ENCODE results near the gene CAV1.

The CAV1 gene

GRCh38 chr7:116532102-116532688 is 7.4 kb downstream of the CAV1 start:
- H3K4me3 ChIP-seq (ENCODE audit: low read depth, low read length) = no peak overlapping the region
- TF ChIP-seq, protein P1, sequence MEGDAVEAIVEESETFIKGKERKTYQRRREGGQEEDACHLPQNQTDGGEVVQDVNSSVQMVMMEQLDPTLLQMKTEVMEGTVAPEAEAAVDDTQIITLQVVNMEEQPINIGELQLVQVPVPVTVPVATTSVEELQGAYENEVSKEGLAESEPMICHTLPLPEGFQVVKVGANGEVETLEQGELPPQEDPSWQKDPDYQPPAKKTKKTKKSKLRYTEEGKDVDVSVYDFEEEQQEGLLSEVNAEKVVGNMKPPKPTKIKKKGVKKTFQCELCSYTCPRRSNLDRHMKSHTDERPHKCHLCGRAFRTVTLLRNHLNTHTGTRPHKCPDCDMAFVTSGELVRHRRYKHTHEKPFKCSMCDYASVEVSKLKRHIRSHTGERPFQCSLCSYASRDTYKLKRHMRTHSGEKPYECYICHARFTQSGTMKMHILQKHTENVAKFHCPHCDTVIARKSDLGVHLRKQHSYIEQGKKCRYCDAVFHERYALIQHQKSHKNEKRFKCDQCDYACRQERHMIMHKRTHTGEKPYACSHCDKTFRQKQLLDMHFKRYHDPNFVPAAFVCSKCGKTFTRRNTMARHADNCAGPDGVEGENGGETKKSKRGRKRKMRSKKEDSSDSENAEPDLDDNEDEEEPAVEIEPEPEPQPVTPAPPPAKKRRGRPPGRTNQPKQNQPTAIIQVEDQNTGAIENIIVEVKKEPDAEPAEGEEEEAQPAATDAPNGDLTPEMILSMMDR (IDR thresholded peaks at IDR 0.05; ENCODE audit: low read depth, low read length) = no peak

GRCh38 chr7:116534790-116535189 is 10.0 kb downstream of the CAV1 start:
- no peak overlapping the region for H3K4me3 ChIP-seq (ENCODE audit: low read depth, low read length)
- TF ChIP-seq, protein P1 (IDR thresholded peaks at IDR 0.05; ENCODE audit: low read depth, low read length) = no peak

DNA sequence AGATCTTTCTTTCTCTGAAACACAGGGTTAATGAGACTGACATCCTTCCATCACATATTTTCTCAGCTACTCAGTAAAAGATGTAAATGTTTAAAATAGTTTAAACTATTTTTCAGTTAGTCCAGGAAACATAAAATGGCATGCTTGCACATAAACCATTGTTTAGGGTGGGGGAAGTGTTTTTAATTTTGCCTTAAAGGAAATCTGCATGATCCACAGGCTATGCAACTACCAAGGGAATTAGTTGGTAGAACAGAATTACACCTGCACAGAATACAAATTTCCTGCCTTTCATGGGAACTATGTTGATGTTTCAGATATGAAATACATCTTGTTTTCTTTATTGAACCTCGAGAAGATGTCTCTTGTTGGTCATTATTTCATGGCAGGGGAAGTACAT is 10.6 kb downstream of the CAV1 start:
- H3K4me3 ChIP-seq (ENCODE audit: low read depth, low read length) = no peak overlapping the region
- TF ChIP-seq, protein P1 (IDR thresholded peaks at IDR 0.05; ENCODE audit: low read depth, low read length) = no peak

- H3K4me3 ChIP-seq (ENCODE audit: low read depth, low read length) = no peak overlapping the region
- TF ChIP-seq, protein P1 (IDR thresholded peaks at IDR 0.05; ENCODE audit: low read depth, low read length) = no peak
Observed at GRCh38 chr7:116538138-116538537, 13.3 kb downstream of the CAV1 start.

GRCh38 chr7:116539879-116540278 is 15.0 kb downstream of the CAV1 start:
- TF ChIP-seq, protein P1 (IDR thresholded peaks at IDR 0.05; ENCODE audit: low read depth, low read length) = no peak
- H3K4me3 ChIP-seq (ENCODE audit: low read depth, low read length) = no peak overlapping the region

- no peak overlapping the region for H3K4me3 ChIP-seq (ENCODE audit: low read depth, low read length)
- TF ChIP-seq, protein P1 (IDR thresholded peaks at IDR 0.05; ENCODE audit: low read depth, low read length) = no peak
Observed at GRCh38 chr7:116540743-116541142, 15.9 kb downstream of the CAV1 start.

DNA sequence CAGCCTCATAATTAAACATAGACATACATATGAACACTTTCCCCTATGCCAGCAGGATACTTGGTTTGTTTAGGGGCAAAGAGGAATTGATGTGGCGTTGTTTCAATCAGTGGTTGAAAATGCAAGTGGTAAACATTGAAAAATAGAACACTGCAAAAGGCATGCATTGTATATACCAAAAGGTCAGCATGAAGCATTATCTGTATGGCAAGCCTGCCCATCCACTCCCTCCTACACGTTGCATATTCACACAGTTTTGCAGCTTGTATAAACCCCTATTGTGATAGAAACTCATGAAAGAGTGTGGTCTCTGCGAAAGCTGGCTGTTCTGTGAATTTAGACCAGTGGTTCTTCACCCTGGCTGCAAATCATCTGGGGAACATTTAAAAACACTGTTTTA is 17.1 kb downstream of the CAV1 start:
- TF ChIP-seq, protein P1 (IDR thresholded peaks at IDR 0.05; ENCODE audit: low read depth, low read length) = no peak
- H3K4me3 ChIP-seq (ENCODE audit: low read depth, low read length) = no peak overlapping the region

Data from WI38 (cell line).